ENCODE data around the gene STRBP.

STRBP gene

GRCh38 chr9:123087359-123087888 lies 181.0 kb downstream of the STRBP start:
- no peak for DNase-seq (ENCODE audit: low read depth)
- no peak overlapping the region for H3K4me3 ChIP-seq (ENCODE audit: control insufficient read depth, low read depth, low read length)
- TF ChIP-seq, protein P1, sequence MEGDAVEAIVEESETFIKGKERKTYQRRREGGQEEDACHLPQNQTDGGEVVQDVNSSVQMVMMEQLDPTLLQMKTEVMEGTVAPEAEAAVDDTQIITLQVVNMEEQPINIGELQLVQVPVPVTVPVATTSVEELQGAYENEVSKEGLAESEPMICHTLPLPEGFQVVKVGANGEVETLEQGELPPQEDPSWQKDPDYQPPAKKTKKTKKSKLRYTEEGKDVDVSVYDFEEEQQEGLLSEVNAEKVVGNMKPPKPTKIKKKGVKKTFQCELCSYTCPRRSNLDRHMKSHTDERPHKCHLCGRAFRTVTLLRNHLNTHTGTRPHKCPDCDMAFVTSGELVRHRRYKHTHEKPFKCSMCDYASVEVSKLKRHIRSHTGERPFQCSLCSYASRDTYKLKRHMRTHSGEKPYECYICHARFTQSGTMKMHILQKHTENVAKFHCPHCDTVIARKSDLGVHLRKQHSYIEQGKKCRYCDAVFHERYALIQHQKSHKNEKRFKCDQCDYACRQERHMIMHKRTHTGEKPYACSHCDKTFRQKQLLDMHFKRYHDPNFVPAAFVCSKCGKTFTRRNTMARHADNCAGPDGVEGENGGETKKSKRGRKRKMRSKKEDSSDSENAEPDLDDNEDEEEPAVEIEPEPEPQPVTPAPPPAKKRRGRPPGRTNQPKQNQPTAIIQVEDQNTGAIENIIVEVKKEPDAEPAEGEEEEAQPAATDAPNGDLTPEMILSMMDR (conservative IDR thresholded peaks at IDR 0.05; ENCODE audit: control insufficient read depth, insufficient read depth, low read depth, low read length): no peak

GRCh38 chr9:123085916-123086315 lies 182.5 kb downstream of the STRBP start:
- no peak overlapping the region for H3K4me3 ChIP-seq (ENCODE audit: control insufficient read depth, low read depth, low read length)
- DNase-seq (ENCODE audit: low read depth): no peak
- TF ChIP-seq, protein P1 (conservative IDR thresholded peaks at IDR 0.05; ENCODE audit: control insufficient read depth, insufficient read depth, low read depth, low read length): no peak

- TF ChIP-seq, protein P1 (conservative IDR thresholded peaks at IDR 0.05; ENCODE audit: control insufficient read depth, insufficient read depth, low read depth, low read length): no peak
- DNase-seq (ENCODE audit: low read depth): no peak
- no peak overlapping the region for H3K4me3 ChIP-seq (ENCODE audit: control insufficient read depth, low read depth, low read length)
Observed at GRCh38 chr9:123084256-123084655, 184.1 kb downstream of the STRBP start.

DNA sequence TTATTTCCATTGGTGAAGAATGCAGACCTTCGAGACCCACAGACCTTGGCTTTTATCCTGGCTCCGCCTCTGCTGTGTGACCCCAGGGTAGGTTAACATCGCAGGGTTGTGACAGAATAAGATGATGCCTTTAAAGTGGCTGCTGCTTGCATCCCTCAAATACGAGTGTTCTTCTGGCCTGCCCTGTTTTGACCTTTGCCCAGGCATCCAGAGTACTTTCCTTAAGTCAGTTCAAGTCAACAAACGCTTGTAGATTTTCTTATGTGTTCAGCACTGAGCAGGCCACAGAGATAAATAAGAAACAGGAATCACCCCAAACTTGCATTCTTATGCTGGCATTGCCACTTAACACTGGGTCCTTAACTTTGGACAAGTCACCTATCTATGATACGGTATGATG lies 184.7 kb downstream of the STRBP start:
- no peak for DNase-seq (ENCODE audit: low read depth)
- TF ChIP-seq, protein P1 (conservative IDR thresholded peaks at IDR 0.05; ENCODE audit: control insufficient read depth, insufficient read depth, low read depth, low read length): no peak
- H3K4me3 ChIP-seq (ENCODE audit: control insufficient read depth, low read depth, low read length): no peak overlapping the region

- TF ChIP-seq, protein P1 (conservative IDR thresholded peaks at IDR 0.05; ENCODE audit: control insufficient read depth, insufficient read depth, low read depth, low read length): peak; percentile 69
- H3K4me3 ChIP-seq (ENCODE audit: control insufficient read depth, low read depth, low read length): no peak overlapping the region
- peak; percentile 57 for DNase-seq (ENCODE audit: low read depth)
Observed at GRCh38 chr9:123081824-123082223, 186.6 kb downstream of the STRBP start.

- DNase-seq (ENCODE audit: low read depth): no peak
- TF ChIP-seq, protein P1 (conservative IDR thresholded peaks at IDR 0.05; ENCODE audit: control insufficient read depth, insufficient read depth, low read depth, low read length): no peak
- no peak overlapping the region for H3K4me3 ChIP-seq (ENCODE audit: control insufficient read depth, low read depth, low read length)
Observed at GRCh38 chr9:123080444-123080843, 187.9 kb downstream of the STRBP start.

DNA sequence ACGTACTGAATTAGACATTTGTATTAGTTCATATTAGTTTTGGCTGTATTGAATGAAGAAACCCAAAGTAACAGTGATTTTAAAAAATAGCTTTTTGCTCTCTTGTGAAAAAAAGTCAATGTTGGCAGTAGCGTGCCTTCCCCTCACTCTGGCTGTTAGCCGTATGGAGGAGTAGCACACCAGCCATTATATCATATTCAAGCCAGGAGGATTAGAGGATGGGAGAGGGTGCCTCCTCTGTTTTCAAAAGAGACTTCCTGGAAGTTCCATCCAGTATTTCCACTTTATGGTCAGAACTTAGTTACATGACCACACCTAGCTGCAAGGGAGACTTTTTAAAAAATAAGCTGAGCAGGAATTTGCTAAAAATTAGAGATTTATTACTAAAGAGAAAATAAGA lies 193.8 kb downstream of the STRBP start:
- no peak for DNase-seq (ENCODE audit: low read depth)
- no peak overlapping the region for H3K4me3 ChIP-seq (ENCODE audit: control insufficient read depth, low read depth, low read length)
- TF ChIP-seq, protein P1 (conservative IDR thresholded peaks at IDR 0.05; ENCODE audit: control insufficient read depth, insufficient read depth, low read depth, low read length): no peak
